AG09309 (cell line): ENCODE measurements around the gene ZNF714.

Source experiments
- DNase-seq: peaks from one replicate; pipeline ENCODE4 v3.0.0-alpha.2; 2010; ENCODE audit warnings: low read depth
- H3K4me3 ChIP-seq: 2 replicates; pipeline ENCODE4 v1.5.1; 2011; ENCODE audit warnings: mild to moderate bottlenecking, low read depth, low read length, moderate library complexity; ENCODE audit not compliant: control insufficient read depth
- CTCF ChIP-seq: IDR thresholded peaks from 2 replicates; pipeline ENCODE4 v1.5.1; 2011; ENCODE audit warnings: mild to moderate bottlenecking, low read depth, low read length, inconsistent platforms; ENCODE audit not compliant: insufficient read depth, control insufficient read depth; ENCODE audit errors: missing control alignments

ZNF714 gene

GRCh38 chr19:21084343-21084742 is 2.3 kb downstream of the ZNF714 start:
- TF ChIP-seq CTCF, result no peak
- peak; percentile 16 for DNase-seq

GRCh38 chr19:21087871-21088270 is 5.9 kb downstream of the ZNF714 start:
- no peak for DNase-seq
- no peak overlapping the region for H3K4me3 ChIP-seq
- no peak for TF ChIP-seq CTCF

More at GRCh38 chr19:21084343-21084742, 2.3 kb downstream of the ZNF714 start:
- H3K4me3 ChIP-seq, result no peak overlapping the region

- DNase-seq, result peak; percentile 5
- TF ChIP-seq CTCF, result no peak
- H3K4me3 ChIP-seq, result no peak overlapping the region
Observed at GRCh38 chr19:21092109-21092508, 10.1 kb downstream of the ZNF714 start.

GRCh38 chr19:21094347-21095025 is 12.5 kb downstream of the ZNF714 start:
- DNase-seq, result no peak
- no peak overlapping the region for H3K4me3 ChIP-seq
- TF ChIP-seq CTCF, result no peak

GRCh38 chr19:21098291-21098690 is 16.3 kb downstream of the ZNF714 start:
- DNase-seq, result no peak
- no peak for TF ChIP-seq CTCF
- H3K4me3 ChIP-seq, result no peak overlapping the region

GRCh38 chr19:21101521-21102242 is 19.7 kb downstream of the ZNF714 start:
- H3K4me3 ChIP-seq, result no peak overlapping the region
- no peak for TF ChIP-seq CTCF
- DNase-seq, result no peak

- H3K4me3 ChIP-seq, result no peak overlapping the region
- no peak for DNase-seq
- no peak for TF ChIP-seq CTCF
Observed at GRCh38 chr19:21109116-21109515, 27.1 kb downstream of the ZNF714 start.
